ENCODE measurements around the gene MIA2. TPM values are rescaled to one million over a fixed set of nuclear protein-coding genes. Genes with fewer than 3 reads are reported as not detected.

Gene MIA2
- total and polyA plus RNA-seq, 8 donors: 23.6 to 72.4 (median 50.3) TPM

- Histone ChIP-seq H3K9me3 (no peaks in the 10 kb centered on the region), H3K4me1 (peaks cover 0 to 9% (median 3%) of the 10 kb centered on the region in 4 donors), H3K36me3 (peaks cover 0 to 6% (median 2%) of the 10 kb centered on the region in 4 donors), H3K4me3 (no peak overlapping the region), H3K27me3 (no peaks in the 10 kb centered on the region), H3K27ac (no peak overlapping the region)
- no peak for DNase-seq
- WGBS, 5 donors: 83 to 91% (median 85%) methylated on average over 4 of the region's 4 CpGs
- TF ChIP-seq POLR2AphosphoS5 (IDR thresholded peaks at IDR 0.05) (no peak), EP300 (IDR thresholded peaks at IDR 0.05) (no peak), POLR2A (IDR thresholded peaks at IDR 0.05) (no peak), CTCF (IDR thresholded peaks at IDR 0.05) (no peak)
- intact Hi-C loops (cut with DNase I; ENCODE audit: low total_unique reads): no loop called here
Measured at GRCh38 chr14:39384177-39384576, 150.5 kb downstream of the MIA2 start.

- peak in 1 of 2 donors; percentile 35 for DNase-seq
- Histone ChIP-seq H3K36me3 (peaks cover 2 to 43% (median 34%) of the 10 kb centered on the region in 4 donors), H3K27me3 (no peaks in the 10 kb centered on the region), H3K4me3 (no peak overlapping the region), H3K27ac (no peak overlapping the region), H3K4me1 (no peaks in the 10 kb centered on the region), H3K9me3 (no peaks in the 10 kb centered on the region)
- 20 to 44% (median 29%) methylated on average over 1 of the region's 1 CpG for WGBS, 5 donors
- no peak for TF ChIP-seq POLR2AphosphoS5 (IDR thresholded peaks at IDR 0.05)
- no peak for TF ChIP-seq CTCF (IDR thresholded peaks at IDR 0.05)
- TF ChIP-seq EP300 (IDR thresholded peaks at IDR 0.05): no peak
- intact Hi-C loops (cut with DNase I; ENCODE audit: low total_unique reads): no loop called here
Measured at GRCh38 chr14:39393289-39393688, 159.6 kb downstream of the MIA2 start.

- intact Hi-C loops (cut with DNase I; ENCODE audit: low total_unique reads): no loop called here
- peaks cover 13 to 63% (median 58%) of the 10 kb centered on the region in 4 donors for H3K36me3 ChIP-seq
- 74 to 94% (median 86%) methylated on average over 4 of the region's 4 CpGs for WGBS, 5 donors
Measured at GRCh38 chr14:39395555-39396254, 162.0 kb downstream of the MIA2 start.

GRCh38 chr14:39396448-39396847 is 162.7 kb downstream of the MIA2 start:
- intact Hi-C loops (cut with DNase I; ENCODE audit: low total_unique reads): no loop called here
- no peak for DNase-seq
- Histone ChIP-seq H3K9me3 (no peaks in the 10 kb centered on the region), H3K27me3 (no peaks in the 10 kb centered on the region), H3K4me1 (no peaks in the 10 kb centered on the region), H3K36me3 (peaks cover 19 to 70% (median 65%) of the 10 kb centered on the region in 4 donors), H3K27ac (no peak overlapping the region), H3K4me3 (no peak overlapping the region)
- TF ChIP-seq CTCF (IDR thresholded peaks at IDR 0.05): no peak

More at GRCh38 chr14:39395555-39396254, 162.0 kb downstream of the MIA2 start:
- no peak for DNase-seq
- Histone ChIP-seq H3K27me3 (no peaks in the 10 kb centered on the region), H3K4me3 (no peak overlapping the region), H3K27ac (no peak overlapping the region), H3K4me1 (no peaks in the 10 kb centered on the region), H3K9me3 (no peaks in the 10 kb centered on the region)
- TF ChIP-seq POLR2AphosphoS5 (IDR thresholded peaks at IDR 0.05) (no peak), EP300 (IDR thresholded peaks at IDR 0.05) (no peak), POLR2A (IDR thresholded peaks at IDR 0.05) (no peak), CTCF (IDR thresholded peaks at IDR 0.05) (no peak)

Data from stomach (tissue), 9 donors.